Gastroesophageal sphincter (tissue), 3 donors: ENCODE data around the gene PPP1R7.

Experiments used
- POLR2A ChIP-seq, 2 donors: fragments of 450-650 bp; IDR thresholded peaks; one replicate each; pipeline ENCODE4 v1.6.1; 2017; ENCODE audit warnings: antibody characterized with exemption in 2 of 2, mild to moderate bottlenecking in 2 of 2, moderate library complexity in 1 of 2
- TF ChIP-seq, protein P1 (sequence below), 4 experiments: fragments of 200-600 bp in 2 of 4; fragments of 450-650 bp in 2 of 4; sonication (generic) in 1 of 4; IDR thresholded peaks; one replicate each; pipeline ENCODE4 v1.5.1; 2017 to 2019; ENCODE audit warnings: antibody characterized with exemption in 4 of 4, mild to moderate bottlenecking in 2 of 4, moderate library complexity in 2 of 4

DNA sequence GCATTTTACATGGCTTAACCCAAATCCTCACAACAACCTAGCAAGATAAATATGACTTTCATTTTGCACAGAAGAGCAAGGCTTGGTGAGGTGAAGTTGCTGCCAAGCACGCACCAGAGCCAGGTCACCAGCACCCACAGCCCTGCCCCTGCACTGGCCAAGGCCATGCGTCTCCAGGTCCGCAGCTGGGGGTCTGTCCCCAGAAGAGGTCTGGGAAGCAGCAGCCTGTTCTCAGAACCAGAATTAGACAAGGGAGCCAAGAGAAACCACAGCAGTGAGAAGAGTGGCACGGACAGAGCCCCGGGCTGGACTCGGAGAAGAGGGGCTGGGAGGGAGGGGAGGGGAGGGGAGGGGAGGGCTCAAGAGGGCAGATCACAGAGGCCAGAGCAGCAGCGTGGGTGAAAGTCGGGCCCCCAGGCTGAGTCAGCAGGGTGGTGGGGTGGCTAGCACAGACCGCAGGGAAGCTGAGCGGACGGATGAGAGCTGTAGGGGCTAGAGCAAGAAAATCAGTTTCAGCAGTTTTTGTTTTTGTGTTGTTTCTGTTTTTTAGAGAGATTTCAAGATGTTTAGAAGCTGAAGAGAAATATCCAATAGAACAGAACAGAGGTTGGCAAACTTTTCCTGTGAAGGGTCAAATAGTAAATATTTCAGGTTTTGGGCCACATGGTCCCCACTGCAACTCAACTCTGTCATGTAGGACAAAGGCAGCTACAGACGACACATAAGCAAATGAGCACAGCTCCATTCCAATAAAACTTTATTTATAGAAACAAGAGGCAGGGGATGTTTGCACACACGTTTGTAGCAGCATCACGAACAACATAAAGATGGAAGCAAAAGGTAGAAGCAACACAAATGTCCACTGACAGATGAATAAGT, 40.8 kb upstream of the PPP1R7 start:
- TF ChIP-seq, protein P1, sequence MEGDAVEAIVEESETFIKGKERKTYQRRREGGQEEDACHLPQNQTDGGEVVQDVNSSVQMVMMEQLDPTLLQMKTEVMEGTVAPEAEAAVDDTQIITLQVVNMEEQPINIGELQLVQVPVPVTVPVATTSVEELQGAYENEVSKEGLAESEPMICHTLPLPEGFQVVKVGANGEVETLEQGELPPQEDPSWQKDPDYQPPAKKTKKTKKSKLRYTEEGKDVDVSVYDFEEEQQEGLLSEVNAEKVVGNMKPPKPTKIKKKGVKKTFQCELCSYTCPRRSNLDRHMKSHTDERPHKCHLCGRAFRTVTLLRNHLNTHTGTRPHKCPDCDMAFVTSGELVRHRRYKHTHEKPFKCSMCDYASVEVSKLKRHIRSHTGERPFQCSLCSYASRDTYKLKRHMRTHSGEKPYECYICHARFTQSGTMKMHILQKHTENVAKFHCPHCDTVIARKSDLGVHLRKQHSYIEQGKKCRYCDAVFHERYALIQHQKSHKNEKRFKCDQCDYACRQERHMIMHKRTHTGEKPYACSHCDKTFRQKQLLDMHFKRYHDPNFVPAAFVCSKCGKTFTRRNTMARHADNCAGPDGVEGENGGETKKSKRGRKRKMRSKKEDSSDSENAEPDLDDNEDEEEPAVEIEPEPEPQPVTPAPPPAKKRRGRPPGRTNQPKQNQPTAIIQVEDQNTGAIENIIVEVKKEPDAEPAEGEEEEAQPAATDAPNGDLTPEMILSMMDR (IDR thresholded peaks at IDR 0.05), result no peak
- TF ChIP-seq POLR2A (IDR thresholded peaks at IDR 0.05), result no peak
